Thymus (tissue), 11 donors: Measurements from ENCODE around the gene TMEM144. TPM values are rescaled to one million over a fixed set of nuclear protein-coding genes. Genes with fewer than 3 reads are reported as not detected.

Source experiments
- DNase-seq, 9 donors: peaks; one replicate each; pipeline ENCODE4 v3.0.0-alpha.2; 2013; ENCODE audit warnings: low spot score in 9 of 9, low read depth in 6 of 9, missing footprints in 1 of 9
- H3K27ac ChIP-seq, 2 donors: one replicate each; pipeline ENCODE4 v1.5.1; 2013; ENCODE audit warnings: control low read depth in 1 of 2, low read depth in 1 of 2, low read length in 1 of 2, mild to moderate bottlenecking in 1 of 2, moderate library complexity in 1 of 2
- H3K27me3 ChIP-seq, 2 donors: one replicate each; pipeline ENCODE4 v1.5.1; 2013; ENCODE audit warnings: low read length in 1 of 2; ENCODE audit not compliant: control insufficient read depth in 2 of 2, insufficient read depth in 1 of 2
- H3K36me3 ChIP-seq, 2 donors: one replicate each; pipeline ENCODE4 v1.5.1; 2013; ENCODE audit warnings: low read length in 1 of 2, mild to moderate bottlenecking in 1 of 2, moderate library complexity in 1 of 2; ENCODE audit not compliant: control insufficient read depth in 2 of 2, insufficient read depth in 2 of 2
- H3K4me1 ChIP-seq, 2 donors: one replicate each; pipeline ENCODE4 v1.5.1; 2013; ENCODE audit warnings: low read length in 2 of 2; ENCODE audit not compliant: control insufficient read depth in 2 of 2, insufficient read depth in 2 of 2
- H3K4me3 ChIP-seq, 2 donors: one replicate each; pipeline ENCODE4 v1.5.1; 2013; ENCODE audit warnings: low read length in 2 of 2, control low read depth in 1 of 2, mild to moderate bottlenecking in 1 of 2
- H3K9me3 ChIP-seq, 2 donors: one replicate each; pipeline ENCODE4 v1.5.1; 2013; ENCODE audit warnings: low read length in 1 of 2, mild to moderate bottlenecking in 1 of 2; ENCODE audit not compliant: control insufficient read depth in 2 of 2, insufficient read depth in 1 of 2
- WGBS: extraction: QIAGEN DNeasy Blood & Tissue Kit; methylation state at CpG from one replicate; pipeline ENCODE4 v1.1.7; 2013; 5-methylcytosine and 5-hydroxymethylcytosine counted together
- polyA plus RNA-seq: library from polyadenylated mRNA; stranded (reverse); fragments of 200-250 nt; gene quantifications from one replicate; pipeline ENCODE4 v1.2.3, GENCODE V29; 2013
- total RNA-seq: library from RNA; stranded (reverse); fragments of 120-200 nt; gene quantifications from one replicate; pipeline ENCODE4 v1.2.4, GENCODE V29; 2013
- donor health status: healthy.

Gene TMEM144
- total and polyA plus RNA-seq, 2 donors: 1.4 to 2.5 TPM

- Histone ChIP-seq H3K36me3 (no peaks in the 10 kb centered on the region), H3K9me3 (no peaks in the 10 kb centered on the region), H3K27ac (peak overlapping the region in 1 of 2 donors; percentile 26), H3K27me3 (peaks cover 9 to 34% of the 10 kb centered on the region in 2 donors), H3K4me1 (no peaks in the 10 kb centered on the region), H3K4me3 (no peak overlapping the region)
- WGBS: 19% methylated on average over 18 of the region's 18 CpGs
- DNase-seq: no peak
These were observed 40.2 kb upstream of the TMEM144 start for GRCh38 chr4:158169931-158170690.

GRCh38 chr4:158170691-158171561, 39.4 kb upstream of the TMEM144 start:
- H3K27me3 ChIP-seq: peaks cover 9 to 34% of the 10 kb centered on the region in 2 donors
- H3K36me3 ChIP-seq: no peaks in the 10 kb centered on the region
- no peaks in the 10 kb centered on the region for H3K9me3 ChIP-seq
- no peak overlapping the region for H3K27ac ChIP-seq
- WGBS: 17% methylated on average over 42 of the region's 42 CpGs
- DNase-seq: no peak
- H3K4me1 ChIP-seq: no peaks in the 10 kb centered on the region
- H3K4me3 ChIP-seq: no peak overlapping the region

- no peaks in the 10 kb centered on the region for H3K9me3 ChIP-seq
- H3K27me3 ChIP-seq: peaks cover 9 to 34% of the 10 kb centered on the region in 2 donors
- H3K4me3 ChIP-seq: no peak within 1 kb of the TSS
- no peaks in the 10 kb centered on the region for H3K36me3 ChIP-seq
- H3K27ac ChIP-seq: no peak within 1 kb of the TSS
- WGBS: 17% methylated on average over 12 of the region's 12 CpGs
- no peaks in the 10 kb centered on the region for H3K4me1 ChIP-seq
- peak in 1 of 9 donors; percentile 33 for DNase-seq
These were observed 37.7 kb upstream of the TMEM144 start, which contains the start of gene GASK1B for GRCh38 chr4:158172261-158173258. Gene GASK1B (minus strand): TSS chr4:158173025. CDS start chr4:158171375, 1,650 bp downstream.

- Histone ChIP-seq H3K27ac (no peak overlapping the region), H3K36me3 (no peaks in the 10 kb centered on the region), H3K27me3 (peaks cover 1 to 15% of the 10 kb centered on the region in 2 donors), H3K9me3 (no peaks in the 10 kb centered on the region), H3K4me1 (no peaks in the 10 kb centered on the region), H3K4me3 (no peak overlapping the region)
- DNase-seq: no peak
- WGBS: 94% methylated on average over 2 of the region's 2 CpGs
These were observed 34.2 kb upstream of the TMEM144 start for GRCh38 chr4:158176108-158176507.

- Histone ChIP-seq H3K4me3 (no peak overlapping the region), H3K9me3 (no peaks in the 10 kb centered on the region), H3K27me3 (peaks cover 0 to 11% of the 10 kb centered on the region in 2 donors), H3K4me1 (no peaks in the 10 kb centered on the region), H3K27ac (no peak overlapping the region), H3K36me3 (no peaks in the 10 kb centered on the region)
- no peak for DNase-seq
These were observed 33.5 kb upstream of the TMEM144 start for GRCh38 chr4:158176776-158177175.

- no peaks in the 10 kb centered on the region for H3K9me3 ChIP-seq
- DNase-seq: no peak
- no peak overlapping the region for H3K4me3 ChIP-seq
- H3K4me1 ChIP-seq: no peaks in the 10 kb centered on the region
- H3K36me3 ChIP-seq: no peaks in the 10 kb centered on the region
- no peak overlapping the region for H3K27ac ChIP-seq
- 94% methylated on average over 3 of the region's 3 CpGs for WGBS
- H3K27me3 ChIP-seq: no peaks in the 10 kb centered on the region
These were observed 30.8 kb upstream of the TMEM144 start for GRCh38 chr4:158179465-158179864.

- Histone ChIP-seq H3K9me3 (no peaks in the 10 kb centered on the region), H3K27me3 (no peaks in the 10 kb centered on the region), H3K27ac (no peak overlapping the region), H3K36me3 (no peaks in the 10 kb centered on the region), H3K4me3 (no peak overlapping the region), H3K4me1 (no peaks in the 10 kb centered on the region)
- 93% methylated on average over 5 of the region's 5 CpGs for WGBS
- DNase-seq: no peak
These were observed 28.4 kb upstream of the TMEM144 start for GRCh38 chr4:158181906-158182305.

GRCh38 chr4:158182736-158183135, 27.6 kb upstream of the TMEM144 start:
- Histone ChIP-seq H3K4me3 (no peak overlapping the region), H3K27ac (no peak overlapping the region), H3K36me3 (no peaks in the 10 kb centered on the region), H3K4me1 (no peaks in the 10 kb centered on the region), H3K9me3 (no peaks in the 10 kb centered on the region), H3K27me3 (no peaks in the 10 kb centered on the region)
- WGBS: 94% methylated on average over 15 of the region's 15 CpGs
- no peak for DNase-seq
